Spinal cord (tissue), 10 donors: Measurements from ENCODE around the gene NR1D2. TPM values are rescaled to one million over a fixed set of nuclear protein-coding genes. Genes with fewer than 3 reads are reported as not detected.

ENCODE experiments used
- DNase-seq, 6 donors: peaks; one replicate each; pipeline versions ENCODE4 v3.0.0 to v3.0.0-alpha.2; 2013 to 2015; ENCODE audit warnings: low spot score in 6 of 6, low read depth in 4 of 6
- H3K27ac ChIP-seq: one replicate; pipeline ENCODE4 v1.5.1; 2013; ENCODE audit warnings: low read depth, low read length, control low read depth
- H3K27me3 ChIP-seq: one replicate; pipeline ENCODE4 v1.6.1; 2013; ENCODE audit warnings: low read length; ENCODE audit not compliant: control insufficient read depth, insufficient read depth
- H3K36me3 ChIP-seq: one replicate; pipeline ENCODE4 v1.6.1; 2013; ENCODE audit warnings: low read length; ENCODE audit not compliant: control insufficient read depth, insufficient read depth
- H3K4me1 ChIP-seq: one replicate; pipeline ENCODE4 v1.6.1; 2013; ENCODE audit warnings: low read length; ENCODE audit not compliant: control insufficient read depth, insufficient read depth
- H3K4me3 ChIP-seq: one replicate; pipeline ENCODE4 v1.5.1; 2013; ENCODE audit warnings: low read depth, low read length, control low read depth
- H3K9me3 ChIP-seq: one replicate; pipeline ENCODE4 v1.6.1; 2013; ENCODE audit warnings: low read length; ENCODE audit not compliant: control insufficient read depth, insufficient read depth
- WGBS: methylation state at CpG from one replicate; pipeline ENCODE4 v1.1.5; 2013; ENCODE audit warnings: missing lambda C conversion rate; ENCODE audit not compliant: insufficient coverage; 5-methylcytosine and 5-hydroxymethylcytosine counted together
- polyA plus RNA-seq, 2 donors: library from polyadenylated mRNA; unstranded; fragments of 120-200 nt; gene quantifications; one replicate each; pipeline ENCODE4 v1.2.1, GENCODE V29; 2013; ENCODE audit not compliant: insufficient read length in 2 of 2
- total RNA-seq, 2 donors: library from RNA; depleted of rRNA in 1 of 2; stranded (reverse); fragments of 120-200 nt in 1 of 2; fragments of >200 nt in 1 of 2; gene quantifications; one replicate each; pipeline versions ENCODE4 v1.2.3 to v1.2.4, GENCODE V29; 2013 to 2014
- donor health status: healthy.

The NR1D2 gene
- total and polyA plus RNA-seq, 4 donors, result 26.2 to 70.9 (median 43.3) TPM

DNA sequence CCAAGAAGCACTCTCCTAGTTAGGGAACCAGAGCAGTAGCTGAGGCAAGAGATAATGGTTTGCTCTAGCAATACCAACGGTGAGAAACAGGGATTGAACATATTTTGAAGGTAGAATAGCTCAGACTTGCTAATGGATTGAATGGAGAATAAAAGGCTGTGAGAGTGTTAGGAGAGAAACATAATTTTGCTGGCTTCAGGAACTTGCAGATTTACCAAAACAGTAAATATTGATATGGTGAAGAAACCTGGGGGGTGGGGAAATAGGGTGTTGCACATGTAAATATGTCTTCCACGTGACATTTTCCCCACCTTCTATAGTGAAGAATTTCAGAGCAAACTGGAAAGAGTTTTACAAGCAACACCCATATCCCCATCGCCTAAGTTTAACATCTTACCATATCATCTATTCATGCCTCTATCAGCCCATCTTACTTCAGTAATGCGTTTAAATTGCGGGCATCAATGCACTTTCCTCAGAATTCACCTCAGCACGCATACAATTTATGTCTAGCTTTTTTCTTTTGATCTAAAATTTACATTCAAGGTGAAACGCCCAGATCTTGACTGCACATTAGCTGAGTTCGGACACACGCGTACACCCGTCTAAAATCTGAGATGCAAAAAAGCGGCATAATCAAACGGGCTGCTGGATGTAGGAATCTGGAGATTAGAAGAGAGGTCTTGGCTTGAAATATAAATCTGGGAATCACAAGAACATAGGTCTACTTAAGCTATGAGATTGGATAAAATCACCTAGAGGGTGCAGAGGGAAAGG, 891 bp upstream of the NR1D2 start:
- Histone ChIP-seq H3K4me1 (peaks cover 10% of the 10 kb centered on the region), H3K9me3 (no peaks in the 10 kb centered on the region), H3K4me3 (peak overlapping the region; percentile 81), H3K36me3 (no peaks in the 10 kb centered on the region), H3K27me3 (no peaks in the 10 kb centered on the region), H3K27ac (peak overlapping the region; percentile 90)
- under 1% methylated on average over 12 of the region's 13 CpGs for whole genome bisulfite sequencing
- peak in 3 of 6 donors; percentile 0 to 57 (median 43) for DNase-seq

DNA sequence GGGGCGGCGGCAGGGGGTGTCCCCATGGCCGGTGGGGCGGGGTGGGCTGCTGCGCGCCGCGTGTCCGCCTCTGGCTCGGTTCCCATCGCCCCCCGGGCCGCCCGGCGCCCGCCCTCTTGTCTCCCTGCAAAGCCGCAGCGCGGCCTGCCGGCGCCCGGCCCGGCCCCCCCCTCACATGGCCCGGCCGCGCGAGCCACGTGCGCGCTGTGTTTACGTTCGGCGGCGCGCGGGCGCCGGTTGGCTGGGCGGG, 502 bp downstream of the NR1D2 start:
- DNase-seq, result no peak
- H3K9me3 ChIP-seq, result no peaks in the 10 kb centered on the region
- H3K27ac ChIP-seq, result no peak overlapping the region
- peaks cover 13% of the 10 kb centered on the region for H3K4me1 ChIP-seq
- peak overlapping the region; percentile 81 for H3K4me3 ChIP-seq
- no peaks in the 10 kb centered on the region for H3K36me3 ChIP-seq
- WGBS, result under 1% methylated on average over 39 of the region's 39 CpGs
- no peaks in the 10 kb centered on the region for H3K27me3 ChIP-seq

DNA sequence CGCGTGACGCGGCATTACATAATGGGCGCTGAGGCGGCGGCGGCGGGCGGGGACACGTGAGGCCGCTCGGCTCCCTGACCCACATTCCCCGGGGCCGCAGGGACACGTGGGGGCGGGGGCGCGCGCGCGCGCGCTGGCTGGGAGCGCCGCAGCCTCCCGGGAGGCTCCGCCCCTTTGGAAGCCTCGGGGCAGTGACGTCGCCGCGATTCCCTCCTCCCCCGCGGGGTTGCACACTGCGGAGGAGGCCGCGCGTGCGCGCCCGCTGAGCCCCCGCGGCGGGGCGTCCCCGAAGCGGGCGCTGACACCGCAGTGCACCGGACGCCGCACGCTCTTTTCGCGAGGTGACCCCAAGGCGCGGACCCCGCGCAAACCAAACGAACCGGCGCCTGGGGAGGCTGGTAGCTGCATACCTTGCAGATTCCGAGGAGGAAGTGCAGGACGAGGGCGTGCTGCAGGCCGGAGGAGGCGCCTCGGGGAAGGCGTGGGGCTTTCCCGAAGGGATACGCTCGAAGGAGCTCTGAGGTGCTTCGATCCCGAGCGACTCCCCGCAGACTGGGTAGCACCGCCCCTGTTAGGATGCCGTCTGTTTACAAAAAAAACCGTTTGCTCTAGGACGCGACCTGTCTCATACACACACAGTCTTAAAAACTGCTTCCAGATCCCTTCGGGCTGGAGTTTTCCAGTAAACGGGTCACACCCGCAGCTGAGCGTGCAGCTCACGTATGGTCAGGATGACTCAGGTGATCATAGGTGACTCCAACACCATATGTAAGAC, 1.0 kb downstream of the NR1D2 start:
- peak; percentile 89 to 99 (median 92) for DNase-seq
- H3K4me1 ChIP-seq, result peaks cover 13% of the 10 kb centered on the region
- no peaks in the 10 kb centered on the region for H3K36me3 ChIP-seq
- WGBS, result under 1% methylated on average over 87 of the region's 87 CpGs
- no peaks in the 10 kb centered on the region for H3K27me3 ChIP-seq
- peak overlapping the region; percentile 96 for H3K4me3 ChIP-seq
- peak overlapping the region; percentile 94 for H3K27ac ChIP-seq
- H3K9me3 ChIP-seq, result no peaks in the 10 kb centered on the region

GRCh38 chr3:23948761-23949160, 3.7 kb downstream of the NR1D2 start:
- Histone ChIP-seq H3K4me1 (peaks cover 13% of the 10 kb centered on the region), H3K27me3 (no peaks in the 10 kb centered on the region), H3K36me3 (no peaks in the 10 kb centered on the region), H3K27ac (no peak overlapping the region), H3K9me3 (no peaks in the 10 kb centered on the region), H3K4me3 (no peak overlapping the region)
- no CpG with 5 or more reads among the region's 2 CpGs for WGBS
- no peak for DNase-seq

DNA sequence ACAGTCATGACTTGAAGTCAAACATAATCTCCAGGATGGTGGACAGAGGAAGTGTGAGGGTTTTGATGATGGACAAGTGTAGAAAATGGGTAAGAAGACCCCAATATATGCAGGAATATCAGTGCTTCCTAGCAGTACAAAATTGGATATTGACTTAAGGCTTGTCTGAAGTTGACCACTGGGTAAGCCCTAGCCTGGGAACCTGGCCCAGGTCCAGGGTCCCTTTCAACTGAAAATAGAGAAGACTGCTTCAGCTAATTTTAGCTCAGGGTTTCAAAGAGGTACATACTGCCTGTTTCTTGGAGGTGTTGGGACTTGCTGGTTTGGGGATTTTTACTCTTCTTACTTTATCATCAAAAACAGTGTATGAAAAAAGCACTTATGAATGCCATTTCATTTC, 4.7 kb downstream of the NR1D2 start:
- H3K36me3 ChIP-seq, result no peaks in the 10 kb centered on the region
- H3K4me3 ChIP-seq, result no peak overlapping the region
- peak in 2 of 6 donors; percentile 4 to 49 for DNase-seq
- no peak overlapping the region for H3K27ac ChIP-seq
- no peaks in the 10 kb centered on the region for H3K9me3 ChIP-seq
- H3K4me1 ChIP-seq, result peaks cover 13% of the 10 kb centered on the region
- H3K27me3 ChIP-seq, result no peaks in the 10 kb centered on the region

DNA sequence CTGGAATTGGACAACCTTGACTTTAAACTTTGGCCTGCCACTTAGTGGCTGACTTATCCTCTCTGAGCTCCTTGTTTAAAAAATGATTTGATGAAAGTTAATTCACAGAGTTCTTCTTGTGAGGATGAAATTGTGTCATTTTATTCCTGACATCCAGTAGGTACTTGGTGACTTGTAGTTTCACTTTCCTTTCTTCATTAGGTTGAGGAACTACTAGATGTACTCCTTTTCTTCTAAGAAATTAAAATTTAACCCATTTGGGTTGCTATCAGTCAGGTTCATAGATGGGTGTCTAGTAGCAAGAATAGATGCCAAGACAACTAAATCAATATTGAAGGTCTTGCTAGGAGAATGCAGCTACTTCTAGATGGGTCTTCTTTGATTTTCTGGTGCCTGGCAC, 5.2 kb downstream of the NR1D2 start:
- Histone ChIP-seq H3K4me3 (no peak overlapping the region), H3K27ac (no peak overlapping the region), H3K9me3 (no peaks in the 10 kb centered on the region), H3K27me3 (no peaks in the 10 kb centered on the region), H3K4me1 (peaks cover 13% of the 10 kb centered on the region), H3K36me3 (no peaks in the 10 kb centered on the region)
- no peak for DNase-seq

DNA sequence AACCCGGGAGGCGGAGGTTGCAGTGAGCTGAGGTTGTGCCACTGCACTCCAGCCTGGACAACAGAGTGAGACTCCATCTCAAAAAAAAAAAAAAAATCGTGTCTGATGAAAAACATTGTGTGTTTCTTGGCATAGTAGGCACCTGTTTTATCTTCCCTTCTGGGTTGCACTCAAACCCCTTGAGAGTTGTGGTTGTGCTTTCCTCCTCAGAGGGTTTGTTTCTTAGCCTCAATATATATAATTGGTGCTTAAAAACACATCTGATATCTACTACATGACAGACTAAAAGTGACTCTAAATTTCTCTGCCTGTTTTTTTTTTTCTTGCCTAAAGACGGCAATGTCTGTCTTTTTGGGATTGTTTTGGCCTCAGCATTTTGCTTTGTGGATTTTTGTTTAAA, 7.6 kb downstream of the NR1D2 start:
- H3K27me3 ChIP-seq, result no peaks in the 10 kb centered on the region
- H3K36me3 ChIP-seq, result peaks cover 2% of the 10 kb centered on the region
- DNase-seq, result no peak
- peaks cover 6% of the 10 kb centered on the region for H3K4me1 ChIP-seq
- no peaks in the 10 kb centered on the region for H3K9me3 ChIP-seq
- H3K27ac ChIP-seq, result no peak overlapping the region
- 100% methylated on average over 2 of the region's 4 CpGs for WGBS
- no peak overlapping the region for H3K4me3 ChIP-seq

DNA sequence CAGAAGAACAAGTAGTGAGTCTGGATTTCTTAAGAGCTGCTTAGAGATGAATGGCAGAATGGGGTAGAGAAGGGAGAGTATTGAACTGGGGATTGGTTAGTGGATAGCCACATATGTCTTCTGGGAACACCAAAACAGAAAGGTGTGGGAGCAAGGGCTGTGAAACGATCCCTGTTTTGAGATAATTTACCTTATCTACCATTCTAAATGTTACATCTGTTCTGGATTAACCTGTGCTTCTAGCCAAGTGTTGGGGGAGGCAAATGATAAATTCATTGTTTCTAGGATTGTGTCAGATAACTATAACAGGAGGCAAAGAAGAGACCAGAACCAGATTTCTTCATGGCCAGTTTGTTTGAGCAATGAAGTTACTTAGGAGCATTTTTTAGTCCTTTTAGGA, 8.4 kb downstream of the NR1D2 start:
- H3K9me3 ChIP-seq, result no peaks in the 10 kb centered on the region
- no CpG with 5 or more reads among the region's 1 CpG for WGBS
- no peak overlapping the region for H3K27ac ChIP-seq
- peaks cover 2% of the 10 kb centered on the region for H3K36me3 ChIP-seq
- H3K4me1 ChIP-seq, result peaks cover 3% of the 10 kb centered on the region
- no peak for DNase-seq
- H3K27me3 ChIP-seq, result no peaks in the 10 kb centered on the region
- H3K4me3 ChIP-seq, result no peak overlapping the region

GRCh38 chr3:23954144-23954543, 9.1 kb downstream of the NR1D2 start:
- Histone ChIP-seq H3K4me1 (peaks cover 3% of the 10 kb centered on the region), H3K9me3 (no peaks in the 10 kb centered on the region), H3K36me3 (peaks cover 4% of the 10 kb centered on the region), H3K27ac (no peak overlapping the region), H3K27me3 (no peaks in the 10 kb centered on the region), H3K4me3 (no peak overlapping the region)
- WGBS, result no CpG with 5 or more reads among the region's 5 CpGs
- DNase-seq, result no peak

- no peak overlapping the region for H3K4me3 ChIP-seq
- no peaks in the 10 kb centered on the region for H3K4me1 ChIP-seq
- H3K27ac ChIP-seq, result no peak overlapping the region
- no peaks in the 10 kb centered on the region for H3K27me3 ChIP-seq
- WGBS, result 93% methylated on average over 2 of the region's 3 CpGs
- DNase-seq, result no peak
- peaks cover 14% of the 10 kb centered on the region for H3K36me3 ChIP-seq
- no peaks in the 10 kb centered on the region for H3K9me3 ChIP-seq
These were observed 11.6 kb downstream of the NR1D2 start for GRCh38 chr3:23956701-23957100.
